Ramos (cell line): Measurements from ENCODE around the gene ZNF584.
"Not testable (repeated sequence)": the region's sequence is repeated elsewhere in the genome, so short reads cannot be mapped to it uniquely, and the experiment has no call there.

Experiments
- in situ Hi-C: fragments of 300-500 bp; cut with MboI; formaldehyde crosslinking; loops from one replicate; pipeline ENCODE4 v1.14.3; 2022; ENCODE audit warnings: low sequenced_read_pairs; ENCODE audit not compliant: unreplicated experiment

ZNF584 gene

DNA sequence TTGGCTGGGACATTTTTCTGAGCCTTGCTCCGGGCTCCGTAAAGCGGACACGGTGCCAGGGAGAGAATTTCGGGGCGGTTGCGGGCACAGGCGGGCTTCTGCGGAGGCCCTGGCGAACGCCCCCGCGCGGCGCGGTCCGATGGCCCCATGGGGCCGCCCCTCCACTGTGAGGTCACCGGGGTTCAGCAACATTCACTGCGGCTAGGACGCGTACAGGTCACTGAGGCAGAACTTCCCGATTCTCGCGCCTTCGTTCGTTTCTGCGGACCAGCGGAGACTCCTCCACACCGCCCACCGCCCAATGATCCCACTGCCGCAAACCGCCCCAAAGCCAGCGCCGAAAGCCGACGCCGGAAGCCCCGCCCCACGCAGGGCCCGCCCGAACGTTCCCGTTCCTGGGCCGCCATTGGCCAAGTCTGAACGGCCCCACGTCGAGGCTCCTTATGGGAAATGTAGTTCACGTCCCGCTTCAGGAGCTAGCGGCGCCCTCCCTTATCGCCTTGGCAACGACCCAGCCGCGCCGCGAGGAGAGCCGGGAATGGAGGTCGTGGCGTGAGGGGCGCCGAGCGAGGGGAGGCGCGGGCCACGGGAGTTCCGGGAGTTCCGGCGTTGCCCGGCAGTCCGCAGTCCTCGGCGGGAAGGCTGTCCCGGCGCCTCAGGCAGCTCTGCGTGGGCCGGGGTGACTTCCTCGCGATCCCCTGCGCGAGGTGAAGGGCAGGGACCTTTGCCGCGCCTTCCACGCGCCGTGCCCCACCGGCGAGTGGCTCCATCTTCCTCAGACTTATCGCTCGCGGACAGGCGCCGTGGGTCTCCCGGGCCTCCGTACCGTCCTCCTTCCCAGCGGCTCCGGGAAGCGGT is at the start of gene ZNF584:
TSS of gene ZNF584 (plus strand) at position 498 of the 858 bp plus-strand sequence. CDS start 499 bp downstream, outside the sequence.
- in situ Hi-C loops = no loop called here

DNA sequence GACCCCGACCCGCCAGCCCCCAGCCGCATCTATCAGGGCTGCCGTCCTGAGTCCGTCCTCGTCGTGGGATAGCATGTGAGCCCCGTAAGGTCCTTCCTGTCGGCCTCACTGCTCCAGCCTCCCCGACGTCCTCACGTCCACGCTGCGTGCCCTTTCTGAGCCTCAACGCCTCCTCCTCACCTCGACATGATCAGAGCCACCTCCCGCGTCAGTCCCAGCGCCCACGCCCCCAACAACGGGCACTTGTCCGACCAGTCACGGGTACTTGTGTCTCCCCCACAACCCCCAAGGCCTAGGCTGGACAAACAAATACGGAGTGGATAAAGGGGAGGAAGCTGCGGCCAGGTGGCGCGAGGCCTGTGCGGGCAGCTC is 46.6 kb upstream of the ZNF584 start:
- in situ Hi-C loops = no loop called here

DNA sequence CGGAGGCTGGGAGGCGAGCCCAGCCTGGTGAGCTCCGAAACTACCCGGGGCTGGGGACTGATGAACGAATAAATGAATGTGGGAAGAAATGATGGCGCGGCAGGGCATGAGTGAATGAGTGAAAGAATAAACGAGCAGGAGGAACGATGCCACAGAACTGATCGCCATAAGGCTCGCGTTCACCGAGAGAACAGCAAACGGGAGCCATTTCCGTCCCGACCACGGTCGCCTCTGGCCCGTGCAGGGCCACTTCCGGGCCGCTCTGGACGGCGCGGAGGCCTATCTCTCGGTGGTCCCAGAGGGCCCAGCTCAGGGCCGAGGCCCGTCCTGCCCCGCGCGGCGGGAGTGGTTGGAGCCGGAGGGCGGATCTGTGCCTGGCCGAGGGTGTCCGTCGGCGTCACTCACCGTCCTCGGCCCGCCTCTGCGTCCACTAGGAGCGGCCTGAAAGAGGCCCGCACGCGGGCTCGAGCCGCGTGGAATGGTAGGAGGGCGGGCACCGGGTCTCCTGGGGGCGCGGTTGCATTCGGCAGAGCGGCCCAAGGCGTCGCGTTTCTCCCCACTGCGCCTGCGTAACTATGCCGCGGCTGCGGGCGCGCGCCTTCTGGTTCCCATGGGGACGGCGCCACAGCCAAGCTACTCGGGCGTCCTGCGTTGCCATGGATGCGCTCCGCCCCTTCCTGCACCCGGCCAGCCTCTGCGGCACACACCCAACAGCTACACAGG is 46.0 kb upstream of the ZNF584 start, which contains the start of gene ZNF497:
TSS of gene ZNF497 (minus strand) at position 480 of the 723 bp plus-strand sequence. CDS start 5,116 bp downstream, outside the sequence.
- in situ Hi-C loops = no loop called here

DNA sequence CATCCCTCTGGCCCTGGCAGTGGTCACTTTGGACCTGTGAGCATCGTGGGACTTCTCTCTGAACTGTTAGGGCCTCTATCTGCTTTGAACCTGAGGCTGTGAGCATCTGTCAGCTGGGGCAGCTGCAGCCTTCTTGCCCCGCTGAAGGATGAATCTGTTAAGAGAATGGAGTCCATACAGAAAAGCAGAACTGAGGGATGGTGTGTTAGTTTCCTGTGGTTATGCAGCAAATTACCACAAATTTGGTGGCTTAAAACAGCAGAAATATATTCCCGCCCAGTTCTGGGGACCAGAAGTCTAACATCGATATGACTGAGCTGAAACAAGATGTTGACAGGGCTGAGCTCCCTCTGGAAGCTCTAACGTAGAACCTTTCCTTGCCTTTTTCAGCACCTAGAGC is 44.3 kb upstream of the ZNF584 start:
- in situ Hi-C loops = no loop called here

DNA sequence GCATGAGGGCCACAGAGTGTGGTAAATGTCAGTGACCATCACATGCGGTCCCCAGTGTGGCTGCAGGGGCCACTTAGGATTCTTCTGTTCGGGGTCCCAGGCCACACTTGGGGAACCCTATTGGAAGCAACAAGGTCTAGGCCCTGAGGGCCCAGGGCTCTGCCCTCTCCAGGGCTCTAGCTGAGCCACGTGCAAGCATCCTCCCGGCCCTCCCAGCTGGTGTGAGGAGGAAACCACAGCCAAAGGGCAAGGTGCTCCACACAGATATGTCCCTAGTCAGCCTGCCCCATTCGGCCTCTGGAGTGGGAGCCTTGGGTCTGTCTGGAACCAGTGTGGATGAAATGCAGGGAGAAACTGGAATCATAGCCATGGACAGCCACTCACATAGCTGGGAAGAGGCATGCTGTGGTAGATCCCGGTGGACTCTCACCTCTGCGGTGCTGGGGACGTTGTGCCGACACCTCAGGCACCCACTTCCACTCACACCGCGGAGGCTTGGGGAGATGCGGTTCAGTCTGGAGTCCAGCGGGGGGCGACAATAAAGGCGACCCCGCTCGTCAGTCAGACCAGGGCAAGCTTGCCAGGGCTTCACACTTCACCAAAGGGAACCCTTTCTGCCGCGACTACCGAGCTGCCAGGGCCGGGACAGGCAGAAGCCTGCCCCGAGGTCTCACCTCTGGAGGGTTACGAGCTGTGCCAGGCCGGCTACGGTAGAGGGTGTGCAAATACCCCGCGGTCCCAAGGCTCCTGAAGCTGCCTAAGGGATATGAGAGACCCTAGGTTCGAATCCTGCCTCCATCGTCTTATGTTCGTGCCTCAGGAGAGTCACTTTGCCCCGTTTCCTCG is 41.6 kb upstream of the ZNF584 start:
- in situ Hi-C loops = no loop called here

DNA sequence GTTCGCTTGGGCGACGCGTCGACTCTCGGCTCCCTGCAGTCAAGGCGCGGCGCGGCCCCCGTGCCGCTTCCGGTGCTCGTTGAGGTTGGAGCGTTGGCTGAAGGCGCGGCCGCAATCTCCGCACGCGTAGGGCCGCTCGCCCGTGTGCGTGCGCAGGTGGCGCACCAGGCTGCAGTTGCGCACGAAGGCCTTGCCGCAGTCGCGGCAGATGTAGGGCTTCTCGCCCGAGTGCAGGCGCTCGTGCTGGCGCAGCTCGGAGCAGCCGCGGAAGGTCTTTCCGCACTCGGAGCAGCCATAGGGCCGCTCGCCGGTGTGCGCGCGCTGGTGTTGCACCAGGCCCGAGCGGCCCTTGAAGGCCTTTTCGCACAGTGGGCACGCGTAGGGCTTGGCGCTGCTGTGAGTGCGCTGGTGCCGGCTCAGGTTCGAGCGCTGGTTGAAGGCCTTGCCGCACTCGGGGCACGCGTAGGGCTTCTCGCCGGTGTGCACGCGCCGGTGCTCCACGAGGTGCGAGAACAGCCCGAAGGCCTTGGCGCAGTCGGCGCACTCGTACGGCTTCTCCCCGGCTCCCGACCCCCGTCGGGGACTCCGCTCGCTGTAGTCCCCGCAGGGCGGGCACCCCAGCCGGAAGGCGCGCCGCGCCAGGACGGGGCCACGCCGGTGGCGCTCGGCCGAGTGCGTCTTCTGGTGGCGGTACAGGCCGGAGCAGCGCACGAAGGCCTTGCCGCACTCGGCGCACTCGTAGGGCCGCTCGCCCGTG is 40.6 kb upstream of the ZNF584 start:
- in situ Hi-C loops = no loop called here

DNA sequence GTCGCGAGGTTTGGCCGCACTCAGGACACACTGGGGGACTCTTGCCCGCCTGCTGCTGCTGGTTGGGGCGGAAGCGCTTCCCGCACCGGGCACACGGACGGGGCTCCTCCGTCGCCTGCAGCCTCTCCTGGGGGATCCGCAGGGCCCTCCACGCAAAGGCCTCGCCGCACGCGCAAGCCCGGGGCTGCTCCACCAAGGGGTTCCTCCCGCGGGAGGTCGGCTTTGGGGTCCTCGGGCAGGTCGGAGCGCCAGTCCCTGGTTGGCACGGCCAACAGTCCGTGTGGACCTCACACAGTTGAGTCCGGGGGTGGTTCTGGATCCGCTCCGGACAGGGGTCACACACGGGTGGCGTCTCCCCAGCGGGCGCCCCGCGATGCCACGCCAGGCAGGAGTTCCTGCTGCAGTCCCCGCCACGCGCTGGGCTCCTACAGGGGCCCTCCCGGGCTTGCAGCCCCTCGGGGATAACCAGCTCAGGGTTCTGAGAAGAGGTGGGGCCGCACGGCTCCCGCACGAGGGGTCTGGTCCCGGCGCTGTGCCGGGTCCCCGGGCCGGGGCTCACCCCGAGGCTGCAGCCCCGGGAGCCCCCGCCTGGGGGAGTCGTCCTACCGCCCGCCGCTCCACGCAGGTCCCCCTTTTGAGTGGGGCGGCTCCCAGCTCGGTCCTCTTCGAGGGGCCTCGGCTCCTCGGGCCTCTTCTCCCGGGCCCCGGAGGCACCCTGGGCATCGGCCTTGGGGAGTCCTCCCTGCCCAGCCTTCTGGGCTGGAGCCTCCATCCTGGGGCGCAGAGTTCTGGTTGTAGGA is 39.7 kb upstream of the ZNF584 start:
- in situ Hi-C loops = no loop called here

DNA sequence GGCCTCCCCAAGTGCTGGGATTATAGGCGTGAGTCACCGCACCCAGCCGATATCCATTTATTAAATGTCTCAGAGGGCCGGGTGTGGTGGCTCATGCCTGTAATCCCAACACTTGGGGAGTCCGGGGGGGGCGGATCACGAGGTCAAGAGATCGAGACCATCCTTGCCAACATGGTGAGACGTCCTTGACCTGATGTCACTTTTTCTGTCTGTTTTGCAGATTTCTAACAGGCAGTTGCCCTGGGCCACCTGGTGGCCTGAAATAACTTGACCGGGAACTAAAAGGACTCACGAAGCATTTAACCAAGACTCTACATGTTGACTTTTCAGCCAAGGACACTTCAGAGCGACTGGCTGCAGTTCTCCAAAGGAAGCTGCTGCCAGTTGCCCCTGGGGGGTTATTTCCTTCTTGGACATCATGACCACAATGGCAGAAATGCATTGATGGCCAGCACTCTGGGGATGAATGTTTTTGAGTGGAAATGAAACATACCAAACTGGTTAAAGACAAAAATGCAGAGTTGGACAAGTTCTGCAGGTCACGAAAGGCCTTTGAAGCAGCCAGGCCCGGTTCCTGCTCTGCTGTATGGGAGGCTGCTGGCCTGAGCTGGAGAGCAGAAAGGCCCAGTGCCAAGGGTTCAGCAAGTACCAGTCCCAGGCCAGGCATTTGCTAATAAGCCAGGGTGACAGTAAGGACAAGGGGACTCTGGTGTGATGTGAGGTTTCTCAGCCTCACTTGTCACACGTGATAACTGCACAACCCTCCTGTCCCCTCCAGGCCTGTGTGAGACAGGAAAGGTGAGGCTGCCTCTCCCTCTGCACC is 35.9 kb upstream of the ZNF584 start:
- in situ Hi-C loops = no loop called here

DNA sequence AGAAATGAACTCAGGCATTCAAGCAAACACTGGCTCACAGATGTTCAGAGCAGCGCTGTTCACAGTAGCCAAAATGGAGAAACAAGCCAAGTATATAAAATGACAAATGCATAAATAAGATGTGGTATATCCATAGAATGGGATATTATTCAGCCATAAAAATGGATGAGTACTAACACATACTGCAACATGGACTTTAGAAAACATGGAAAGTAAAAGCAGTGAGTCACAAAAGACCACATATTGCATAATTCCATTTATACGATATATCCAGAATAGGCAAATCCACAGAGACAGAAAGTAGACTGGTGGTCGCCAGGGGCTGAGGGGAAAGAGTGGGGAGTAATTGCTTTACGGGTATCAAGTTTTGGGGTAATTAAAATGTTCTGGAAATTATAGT is 34.2 kb upstream of the ZNF584 start:
- in situ Hi-C loops = no loop called here

DNA sequence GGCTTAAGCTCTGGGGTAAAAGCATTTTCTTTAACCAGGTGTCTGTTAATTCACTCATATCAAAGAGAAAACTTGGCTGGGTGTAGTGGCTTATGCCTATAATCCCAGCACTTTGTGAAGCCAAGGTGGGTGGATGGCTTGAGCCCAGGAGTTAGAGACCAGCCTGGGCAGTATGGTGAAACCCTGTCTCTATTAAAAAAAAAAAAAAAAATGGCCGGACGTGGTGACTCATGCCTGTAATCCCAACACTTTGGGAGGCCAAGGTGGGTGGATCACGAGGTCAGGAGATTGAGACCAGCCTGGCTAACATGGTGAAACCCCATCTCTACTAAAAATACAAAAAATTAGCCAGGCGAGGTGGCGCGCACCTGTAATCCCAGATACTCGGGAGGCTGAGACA is 31.7 kb upstream of the ZNF584 start:
- in situ Hi-C loops = not testable (repeated sequence)

DNA sequence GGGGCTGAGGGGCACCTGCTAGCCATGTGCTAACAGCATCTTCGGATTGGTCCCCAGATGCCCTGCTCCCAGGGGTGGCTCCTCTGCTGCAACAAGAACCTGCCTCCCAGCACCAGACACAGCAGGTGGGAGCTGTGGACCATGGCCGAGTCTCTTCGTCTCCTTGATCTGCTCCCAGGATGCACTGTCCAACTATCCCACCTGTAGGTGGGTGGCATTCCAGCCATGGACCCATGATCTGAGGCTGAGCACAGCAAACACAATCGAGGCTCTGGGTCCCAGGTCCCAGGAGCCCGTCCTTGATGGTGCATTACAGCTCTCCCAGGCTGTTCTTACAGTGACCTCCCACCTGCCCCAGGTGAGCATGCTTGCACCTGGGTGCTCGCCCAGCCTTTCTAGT is 29.2 kb upstream of the ZNF584 start:
- in situ Hi-C loops = no loop called here

DNA sequence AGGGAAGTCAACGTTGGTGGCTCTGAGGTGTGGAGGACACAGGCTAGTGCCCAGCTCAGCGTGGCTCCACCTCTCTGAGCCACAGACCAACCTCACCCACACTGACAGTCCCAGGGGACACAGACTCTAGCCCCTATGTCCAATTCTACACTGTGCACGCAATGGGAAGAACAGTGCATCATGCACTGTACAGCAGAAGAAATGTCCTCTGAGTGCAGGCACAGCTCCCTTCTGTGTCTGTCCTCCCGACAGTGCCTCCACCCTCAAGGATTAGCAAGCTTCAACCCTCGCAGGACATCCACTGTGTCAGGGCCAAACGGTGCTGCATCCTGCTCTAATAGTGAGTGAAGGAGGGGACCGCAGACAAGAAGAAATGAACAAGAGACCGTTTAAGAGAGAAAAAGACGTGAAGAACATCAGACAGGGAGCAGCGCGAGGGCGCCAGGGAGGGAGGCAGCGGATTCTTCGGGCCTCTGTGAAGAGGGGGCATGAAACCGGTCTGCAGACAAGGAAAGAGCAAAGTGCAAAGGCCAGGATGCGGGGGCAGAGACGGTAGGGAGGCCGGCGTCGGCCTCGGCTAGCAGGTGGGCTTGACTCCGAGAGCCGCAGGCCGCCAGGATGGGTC is 28.3 kb upstream of the ZNF584 start:
- in situ Hi-C loops = no loop called here

DNA sequence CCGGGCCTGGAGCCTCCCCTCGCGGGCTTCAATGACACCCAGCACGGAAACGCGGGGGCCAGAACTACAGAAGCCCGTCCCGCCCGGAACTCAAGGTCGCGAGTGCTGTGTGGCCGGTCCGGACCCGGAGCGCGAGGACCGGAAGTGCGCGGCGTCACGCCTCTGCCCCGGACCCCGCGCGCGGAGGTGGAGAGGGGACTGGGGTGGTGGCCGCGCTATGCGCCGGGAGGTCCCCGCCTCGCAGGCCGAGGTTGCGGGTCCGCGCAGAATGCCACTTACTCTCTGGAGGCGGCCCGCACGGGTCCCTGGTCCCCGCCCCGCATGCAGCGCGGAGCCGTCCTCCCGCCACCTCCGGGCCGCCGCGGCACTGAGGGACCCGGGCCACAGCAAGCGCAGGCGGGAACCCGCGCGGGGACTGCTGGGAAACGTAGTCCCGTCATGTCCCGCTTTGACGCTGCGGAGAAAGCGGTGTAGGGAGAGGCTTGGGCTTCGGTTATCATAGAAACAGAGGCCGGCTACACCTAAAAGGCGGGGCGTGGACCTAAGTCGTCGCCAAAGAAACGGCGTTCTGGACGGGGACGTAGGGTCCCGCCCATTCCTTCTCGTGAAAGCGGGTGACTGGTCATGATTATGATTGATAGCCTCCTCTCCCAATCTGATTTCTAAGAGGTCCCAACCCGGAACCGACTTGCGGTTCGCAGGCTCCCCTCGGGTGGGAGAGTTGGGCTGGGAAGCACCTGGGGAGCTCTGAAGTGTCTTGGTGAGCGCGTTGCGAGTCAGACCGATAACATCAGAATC is 27.6 kb upstream of the ZNF584 start, which contains the start of gene ZNF837:
TSS of gene ZNF837 (minus strand) at position 369 of the 798 bp plus-strand sequence. CDS start 11,698 bp downstream, outside the sequence.
- in situ Hi-C loops = no loop called here

DNA sequence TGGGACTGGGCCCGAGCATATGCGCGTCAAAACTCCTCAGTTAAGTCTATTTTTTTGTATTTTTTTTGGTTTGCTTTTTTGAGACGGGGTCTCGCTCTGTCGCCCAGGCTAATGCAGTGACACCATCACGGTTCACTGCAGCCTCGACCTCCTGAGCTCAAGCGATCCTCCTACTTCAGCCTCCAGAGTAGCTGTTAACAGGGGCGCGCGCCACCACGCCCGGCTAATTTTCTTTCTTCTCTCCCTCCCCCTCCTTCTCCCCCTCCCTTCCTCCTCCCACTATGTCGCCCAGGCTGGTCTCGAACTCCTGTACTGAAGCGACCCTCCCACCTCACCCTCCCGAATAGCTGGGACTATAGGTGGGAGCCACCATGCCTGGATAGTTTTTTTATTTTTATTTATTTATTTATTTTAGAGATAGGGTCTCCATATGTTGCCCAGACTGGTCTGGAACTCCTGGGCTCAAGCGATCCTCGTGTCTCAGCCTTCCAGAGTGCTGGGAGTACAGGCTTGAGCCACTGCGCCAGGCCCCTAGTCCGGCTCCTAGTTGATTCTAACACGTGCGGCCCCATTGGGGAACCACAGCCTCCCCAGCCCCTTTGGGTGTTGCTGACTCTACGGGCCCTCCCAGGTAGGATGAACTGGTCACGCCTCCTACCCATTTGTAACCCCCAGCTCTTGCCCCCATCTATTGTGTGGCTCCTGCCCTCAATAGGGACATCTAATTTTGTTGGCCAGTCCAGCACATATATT is 26.8 kb upstream of the ZNF584 start:
- in situ Hi-C loops = no loop called here

DNA sequence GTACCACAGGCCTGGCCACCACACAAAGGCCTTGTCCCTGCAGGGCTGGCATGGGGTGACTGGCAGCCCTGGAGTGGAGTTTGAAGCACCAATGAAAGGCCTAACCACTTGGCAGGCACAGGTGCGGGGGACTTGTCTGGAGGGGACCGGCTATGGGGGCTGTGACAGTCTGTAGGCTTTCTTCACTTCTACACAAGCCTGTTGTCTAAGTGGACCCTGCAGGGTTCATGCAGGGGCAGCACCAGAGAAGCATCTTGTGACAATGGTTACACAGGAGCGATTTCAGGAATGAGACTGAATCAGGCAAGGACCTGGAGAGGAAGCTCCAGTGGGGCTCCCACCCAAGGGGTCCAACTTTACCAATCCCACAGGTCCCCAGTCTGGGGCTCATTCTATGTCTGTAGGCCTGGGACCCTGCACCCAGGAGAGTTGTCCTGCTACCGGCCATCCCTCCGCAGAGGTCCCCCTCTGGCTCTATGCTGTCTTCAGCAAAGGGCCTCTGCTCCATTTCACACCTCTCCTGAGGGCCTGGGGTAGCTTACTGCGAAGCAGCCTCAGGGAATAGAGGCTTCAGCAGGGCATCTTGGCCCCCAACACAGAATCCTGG is 25.3 kb upstream of the ZNF584 start:
- in situ Hi-C loops = no loop called here
